Lung (tissue), 12 donors: ENCODE measurements around the gene CFAP74. TPM values are rescaled to one million over a fixed set of nuclear protein-coding genes. Genes with fewer than 3 reads are reported as not detected.

ENCODE experiments used
- ATAC-seq: fragments of 200-7000 bp; cut with Tn5 transposase; one replicate; pipeline ENCODE4 v1.9.1; 2020; ENCODE audit warnings: moderate number of reproducible peaks; ENCODE audit not compliant: insufficient read depth, low FRiP score
- DNase-seq, 3 donors: peaks; one replicate each; pipeline ENCODE4 v3.0.0-alpha.2; 2013 to 2017
- H3K27ac ChIP-seq, 2 donors: one replicate each; pipeline ENCODE4 v1.5.1; 2013; ENCODE audit warnings: mild to moderate bottlenecking in 2 of 2, moderate library complexity in 2 of 2, control low read depth in 1 of 2, inconsistent platforms in 1 of 2, low read depth in 1 of 2, low read length in 1 of 2
- H3K27me3 ChIP-seq, 3 donors: one replicate each; pipeline ENCODE4 v1.5.1; 2013; ENCODE audit warnings: low read length in 2 of 3; ENCODE audit not compliant: control insufficient read depth in 3 of 3, insufficient read depth in 3 of 3
- H3K36me3 ChIP-seq, 4 donors: one replicate each; pipeline ENCODE4 v1.5.1; 2013; ENCODE audit warnings: low read length in 4 of 4, mild to moderate bottlenecking in 1 of 4, moderate library complexity in 1 of 4; ENCODE audit not compliant: control insufficient read depth in 4 of 4, insufficient read depth in 4 of 4
- H3K4me1 ChIP-seq, 5 donors: one replicate each; pipeline ENCODE4 v1.5.1; 2013; ENCODE audit warnings: low read length in 5 of 5, mild to moderate bottlenecking in 2 of 5, moderate library complexity in 1 of 5; ENCODE audit not compliant: control insufficient read depth in 5 of 5, insufficient read depth in 5 of 5
- H3K4me3 ChIP-seq: one replicate; pipeline ENCODE4 v1.5.1; 2013; ENCODE audit warnings: mild to moderate bottlenecking, control low read depth, moderate library complexity
- H3K9ac ChIP-seq, 2 donors: one replicate each; pipeline ENCODE4 v1.5.1; 2013; ENCODE audit warnings: low read length in 2 of 2, control low read depth in 1 of 2; ENCODE audit not compliant: insufficient read depth in 1 of 2
- H3K9me3 ChIP-seq, 4 donors: one replicate each; pipeline ENCODE4 v1.5.1; 2013; ENCODE audit warnings: low read length in 3 of 4, mild to moderate bottlenecking in 1 of 4, moderate library complexity in 1 of 4; ENCODE audit not compliant: control insufficient read depth in 4 of 4, insufficient read depth in 3 of 4
- WGBS, 2 donors: extraction: QIAGEN DNeasy Blood & Tissue Kit; methylation state at CpG; one replicate each; pipeline ENCODE4 v1.1.7; 2013; 5-methylcytosine and 5-hydroxymethylcytosine counted together
- polyA plus RNA-seq, 2 donors: library from polyadenylated mRNA; stranded (reverse); fragments of 200-250 nt; gene quantifications; one replicate each; pipeline ENCODE4 v1.2.1, GENCODE V29; 2013
- total RNA-seq, 2 donors: library from RNA; depleted of rRNA in 1 of 2; stranded (reverse); fragments of >200 nt in 1 of 2; gene quantifications; one replicate each; pipeline ENCODE4 v1.2.1, GENCODE V29; 2014 to 2021
- TF ChIP-seq, protein P1 (sequence below): IDR thresholded peaks from 2 replicates; pipeline ENCODE4 v1.5.1; 2012; ENCODE audit warnings: mild to moderate bottlenecking; ENCODE audit errors: control extremely low read depth, extremely low read depth
- donor health status: control.
- donor health status: control.
- donor health status: Bipolar disorder and iron deficiency.
- donor health status: healthy.
- donor health status: DM: yes; HTN: yes; CAD: no.

The CFAP74 gene
- total and polyA plus RNA-seq, 4 donors, result 3.1 to 20.8 (median 5.3) TPM

DNA sequence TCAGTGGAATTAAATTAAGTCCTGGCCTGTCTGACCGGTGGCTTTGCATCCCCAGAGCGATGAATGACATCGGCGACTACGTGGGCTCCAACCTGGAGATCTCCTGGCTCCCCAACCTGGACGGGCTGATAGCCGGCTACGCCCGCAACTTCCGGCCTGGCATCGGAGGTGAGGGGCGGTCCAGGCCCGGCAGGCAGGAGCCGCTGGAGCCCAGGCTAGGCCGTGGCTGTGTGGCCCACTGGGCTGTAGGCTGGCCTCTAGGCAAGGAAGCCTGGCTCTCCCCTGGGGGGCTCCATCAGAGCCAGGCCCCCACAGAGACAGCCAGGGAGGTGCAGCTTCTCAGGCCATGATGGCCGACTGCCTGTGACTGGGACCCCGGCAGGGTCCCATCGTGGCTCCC is 21.3 kb upstream of the CFAP74 start:
- peaks cover 0 to 24% (median 4%) of the 10 kb centered on the region in 5 donors for H3K4me1 ChIP-seq
- no peak overlapping the region for H3K27ac ChIP-seq
- TF ChIP-seq, protein P1, sequence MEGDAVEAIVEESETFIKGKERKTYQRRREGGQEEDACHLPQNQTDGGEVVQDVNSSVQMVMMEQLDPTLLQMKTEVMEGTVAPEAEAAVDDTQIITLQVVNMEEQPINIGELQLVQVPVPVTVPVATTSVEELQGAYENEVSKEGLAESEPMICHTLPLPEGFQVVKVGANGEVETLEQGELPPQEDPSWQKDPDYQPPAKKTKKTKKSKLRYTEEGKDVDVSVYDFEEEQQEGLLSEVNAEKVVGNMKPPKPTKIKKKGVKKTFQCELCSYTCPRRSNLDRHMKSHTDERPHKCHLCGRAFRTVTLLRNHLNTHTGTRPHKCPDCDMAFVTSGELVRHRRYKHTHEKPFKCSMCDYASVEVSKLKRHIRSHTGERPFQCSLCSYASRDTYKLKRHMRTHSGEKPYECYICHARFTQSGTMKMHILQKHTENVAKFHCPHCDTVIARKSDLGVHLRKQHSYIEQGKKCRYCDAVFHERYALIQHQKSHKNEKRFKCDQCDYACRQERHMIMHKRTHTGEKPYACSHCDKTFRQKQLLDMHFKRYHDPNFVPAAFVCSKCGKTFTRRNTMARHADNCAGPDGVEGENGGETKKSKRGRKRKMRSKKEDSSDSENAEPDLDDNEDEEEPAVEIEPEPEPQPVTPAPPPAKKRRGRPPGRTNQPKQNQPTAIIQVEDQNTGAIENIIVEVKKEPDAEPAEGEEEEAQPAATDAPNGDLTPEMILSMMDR, result no peak
- ATAC-seq (no peak), DNase-seq (no peak)
- peaks cover 0 to 3% (median 0%) of the 10 kb centered on the region in 4 donors for H3K9me3 ChIP-seq
- no peak overlapping the region for H3K4me3 ChIP-seq
- 87 to 88% methylated on average over 18 of the region's 18 CpGs for WGBS, 2 donors
- H3K9ac ChIP-seq, result no peak overlapping the region
- H3K27me3 ChIP-seq, result peaks cover 3 to 24% (median 15%) of the 10 kb centered on the region in 3 donors
- H3K36me3 ChIP-seq, result no peaks in the 10 kb centered on the region

DNA sequence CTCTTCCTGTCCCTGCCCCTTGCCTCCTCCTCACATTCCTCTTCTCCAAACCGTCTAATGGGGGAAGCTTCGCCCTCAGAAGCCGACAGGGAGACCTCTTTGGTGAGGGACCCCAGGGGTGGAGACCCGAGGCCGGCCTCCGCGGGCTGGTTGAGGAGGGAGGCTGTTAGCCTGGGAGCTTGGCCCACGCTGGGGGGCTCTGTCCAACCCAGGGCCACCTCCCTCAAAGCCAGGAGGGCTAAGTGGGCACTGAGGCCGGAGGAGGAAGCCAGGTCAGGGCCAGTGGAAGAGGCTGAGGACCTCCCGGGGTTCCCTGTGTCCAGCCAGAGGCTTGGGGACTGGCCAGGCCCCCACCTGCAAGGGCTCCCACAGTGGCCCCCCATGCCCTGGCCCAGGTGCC is 20.9 kb upstream of the CFAP74 start:
- H3K4me1 ChIP-seq, result peaks cover 0 to 27% (median 4%) of the 10 kb centered on the region in 5 donors
- DNase-seq, result no peak
- no peak overlapping the region for H3K9ac ChIP-seq
- no peaks in the 10 kb centered on the region for H3K36me3 ChIP-seq
- TF ChIP-seq, protein P1, result no peak
- 85% methylated on average over 10 of the region's 10 CpGs for WGBS, 2 donors
- no peak overlapping the region for H3K27ac ChIP-seq
- peaks cover 3 to 27% (median 15%) of the 10 kb centered on the region in 3 donors for H3K27me3 ChIP-seq
- no peak overlapping the region for H3K4me3 ChIP-seq
- H3K9me3 ChIP-seq, result peaks cover 0 to 3% (median 0%) of the 10 kb centered on the region in 4 donors
- no peak for ATAC-seq

DNA sequence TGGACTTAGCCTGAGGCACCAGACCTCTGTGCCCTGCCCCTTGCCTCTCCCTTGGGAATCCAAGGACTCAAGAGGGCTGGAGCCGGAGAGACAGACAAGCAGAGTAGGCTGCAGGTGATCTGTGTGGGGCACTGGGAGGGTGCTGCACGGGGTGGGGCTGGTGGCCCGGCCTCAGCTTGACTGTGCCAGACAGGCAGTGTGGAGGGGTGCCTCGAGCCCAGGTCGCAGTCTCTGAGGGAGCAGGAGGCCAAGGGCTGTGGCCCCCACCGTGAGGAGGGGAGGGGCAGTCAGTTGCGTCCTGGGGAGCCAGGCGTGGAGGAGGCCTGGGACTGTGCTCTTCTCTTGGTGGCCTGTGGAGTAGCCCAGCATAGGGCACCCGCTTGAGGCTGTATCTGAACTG is 19.6 kb upstream of the CFAP74 start:
- Histone ChIP-seq H3K4me3 (no peak overlapping the region), H3K27me3 (peaks cover 3 to 29% (median 15%) of the 10 kb centered on the region in 3 donors), H3K27ac (no peak overlapping the region), H3K4me1 (peaks cover 0 to 34% (median 4%) of the 10 kb centered on the region in 5 donors), H3K9me3 (peaks cover 0 to 3% (median 0%) of the 10 kb centered on the region in 4 donors), H3K36me3 (no peaks in the 10 kb centered on the region), H3K9ac (no peak overlapping the region)
- TF ChIP-seq, protein P1, result no peak
- WGBS, 2 donors, result 80 to 86% methylated on average over 9 of the region's 9 CpGs
- DNase-seq (no peak), ATAC-seq (no peak)
